ENCODE data around the gene FLNB.

FLNB gene

DNA sequence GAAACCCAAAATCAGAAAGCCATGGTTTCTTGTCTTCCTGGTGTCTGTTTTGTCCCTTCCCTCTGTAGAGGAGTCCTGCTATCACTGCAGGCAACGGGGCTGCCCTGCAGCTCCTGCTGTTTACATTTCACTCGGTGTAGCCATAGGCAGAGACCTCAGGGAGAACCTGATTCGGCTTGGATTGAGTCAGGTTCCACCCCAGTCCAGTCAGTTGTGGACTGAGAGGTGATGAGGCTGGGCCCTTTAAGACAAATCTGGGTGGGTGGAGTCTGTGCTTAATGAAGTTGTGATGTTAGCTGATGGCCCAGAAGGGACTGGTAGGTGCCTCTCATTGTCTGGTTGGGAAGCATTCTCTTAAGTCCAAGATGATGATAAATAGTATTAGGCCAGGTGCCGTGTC, 35.7 kb downstream of the FLNB start:
- peak overlapping the region; percentile 86 for H3K27ac Mint-ChIP-seq
- H3K36me3 Mint-ChIP-seq (ENCODE audit: low read depth), result peaks cover 4% of the 10 kb centered on the region
- no peaks in the 10 kb centered on the region for H3K9me3 Mint-ChIP-seq
- no peak for DNase-seq
- H3K27me3 Mint-ChIP-seq (ENCODE audit: low read depth, poor library complexity), result peaks cover 3% of the 10 kb centered on the region
- peaks cover 79% of the 10 kb centered on the region for H3K4me1 Mint-ChIP-seq
- no peak for TF ChIP-seq CTCF (IDR thresholded peaks at IDR 0.05)
- no peak overlapping the region for H3K4me3 Mint-ChIP-seq

DNA sequence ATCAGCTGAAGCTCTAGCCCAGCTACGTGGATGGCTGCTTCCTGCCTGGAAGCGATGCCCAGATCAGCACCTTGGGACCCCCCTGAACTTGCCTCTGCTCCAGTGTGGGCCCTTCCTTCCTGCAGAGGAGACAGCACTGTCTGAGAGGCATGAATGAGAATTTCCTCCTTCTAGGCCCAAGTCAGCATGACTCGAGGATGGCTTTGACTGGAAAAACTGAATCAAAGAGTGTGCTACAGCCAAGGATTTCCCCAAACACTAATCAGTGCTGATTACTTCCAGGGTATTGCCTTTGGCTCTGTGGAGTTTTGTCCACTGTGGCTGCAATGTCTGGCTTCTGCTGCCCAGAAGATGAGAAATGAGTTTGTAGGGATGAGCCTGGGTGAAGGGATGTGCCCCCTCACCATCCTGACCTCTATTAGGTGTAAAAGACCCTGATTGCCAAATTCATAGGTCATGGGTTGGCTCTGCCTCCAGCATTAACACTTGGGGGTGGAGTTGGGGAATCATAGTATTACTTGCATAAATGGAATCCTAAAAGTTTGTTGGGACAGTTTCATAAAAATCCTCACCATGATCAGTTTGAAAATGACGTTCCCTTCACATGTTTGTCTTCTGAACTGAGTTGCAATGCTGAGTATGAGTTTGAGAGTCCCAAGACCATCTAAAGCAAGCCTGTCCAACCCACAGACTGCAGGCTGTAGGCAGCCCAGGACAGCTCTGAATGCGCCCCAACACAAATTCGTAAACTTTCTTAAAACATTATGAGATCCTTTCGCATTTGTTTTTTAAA, 36.7 kb downstream of the FLNB start:
- no peak overlapping the region for H3K4me3 Mint-ChIP-seq
- DNase-seq, result no peak
- H3K4me1 Mint-ChIP-seq, result peaks cover 79% of the 10 kb centered on the region
- no peak for TF ChIP-seq CTCF (IDR thresholded peaks at IDR 0.05)
- peak overlapping the region; percentile 93 for H3K27ac Mint-ChIP-seq
- peaks cover 3% of the 10 kb centered on the region for H3K27me3 Mint-ChIP-seq (ENCODE audit: low read depth, poor library complexity)
- no peaks in the 10 kb centered on the region for H3K9me3 Mint-ChIP-seq
- peaks cover 4% of the 10 kb centered on the region for H3K36me3 Mint-ChIP-seq (ENCODE audit: low read depth)

DNA sequence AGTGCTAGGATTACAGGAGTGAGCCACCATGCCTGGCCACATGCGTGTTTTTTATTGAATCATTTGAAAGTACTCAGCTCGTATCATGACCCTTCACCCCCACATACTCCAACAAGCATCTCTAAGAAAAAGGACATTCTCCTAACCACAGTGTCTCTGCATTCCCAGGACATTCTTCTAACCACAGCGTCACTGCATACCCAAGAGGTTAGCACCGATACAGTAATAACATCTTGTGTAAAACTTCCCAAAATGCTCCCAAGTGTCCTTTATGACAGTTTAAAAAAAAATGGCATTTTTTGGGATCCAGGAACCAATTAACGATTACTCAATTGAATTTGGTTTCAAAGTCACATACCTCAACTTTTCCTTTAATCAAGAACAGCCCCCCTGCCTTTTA, 39.6 kb downstream of the FLNB start:
- DNase-seq, result no peak
- Mint-ChIP-seq H3K4me3 (no peak overlapping the region), H3K9me3 (no peaks in the 10 kb centered on the region), H3K36me3 (ENCODE audit: low read depth) (peaks cover 4% of the 10 kb centered on the region), H3K27me3 (ENCODE audit: low read depth, poor library complexity) (peaks cover 3% of the 10 kb centered on the region), H3K27ac (peak overlapping the region; percentile 84), H3K4me1 (peaks cover 76% of the 10 kb centered on the region)
- no peak for TF ChIP-seq CTCF (IDR thresholded peaks at IDR 0.05)

DNA sequence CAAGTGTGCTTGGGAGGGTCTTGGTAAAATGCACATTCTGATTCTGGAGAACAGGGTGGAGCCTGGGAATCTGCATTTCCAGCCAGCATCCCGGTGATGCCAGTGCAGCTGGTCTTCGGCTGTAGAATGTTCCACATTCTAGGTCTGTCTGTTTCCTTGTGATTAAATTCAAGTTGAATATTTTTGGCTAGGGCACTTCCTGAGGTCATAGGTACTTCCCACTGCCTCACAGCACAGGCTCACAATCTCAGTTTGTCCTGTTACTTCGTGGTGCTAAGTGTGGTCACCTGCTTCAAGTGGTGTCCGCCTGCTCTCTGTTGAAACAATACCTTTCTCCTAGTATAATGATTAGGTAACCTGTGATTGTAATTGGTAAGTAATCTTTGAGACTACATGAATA, 40.1 kb downstream of the FLNB start:
- Mint-ChIP-seq H3K4me3 (no peak overlapping the region), H3K4me1 (peaks cover 73% of the 10 kb centered on the region), H3K9me3 (no peaks in the 10 kb centered on the region), H3K36me3 (ENCODE audit: low read depth) (peaks cover 4% of the 10 kb centered on the region), H3K27ac (peak overlapping the region; percentile 57), H3K27me3 (ENCODE audit: low read depth, poor library complexity) (peaks cover 3% of the 10 kb centered on the region)
- TF ChIP-seq CTCF (IDR thresholded peaks at IDR 0.05), result no peak
- no peak for DNase-seq

DNA sequence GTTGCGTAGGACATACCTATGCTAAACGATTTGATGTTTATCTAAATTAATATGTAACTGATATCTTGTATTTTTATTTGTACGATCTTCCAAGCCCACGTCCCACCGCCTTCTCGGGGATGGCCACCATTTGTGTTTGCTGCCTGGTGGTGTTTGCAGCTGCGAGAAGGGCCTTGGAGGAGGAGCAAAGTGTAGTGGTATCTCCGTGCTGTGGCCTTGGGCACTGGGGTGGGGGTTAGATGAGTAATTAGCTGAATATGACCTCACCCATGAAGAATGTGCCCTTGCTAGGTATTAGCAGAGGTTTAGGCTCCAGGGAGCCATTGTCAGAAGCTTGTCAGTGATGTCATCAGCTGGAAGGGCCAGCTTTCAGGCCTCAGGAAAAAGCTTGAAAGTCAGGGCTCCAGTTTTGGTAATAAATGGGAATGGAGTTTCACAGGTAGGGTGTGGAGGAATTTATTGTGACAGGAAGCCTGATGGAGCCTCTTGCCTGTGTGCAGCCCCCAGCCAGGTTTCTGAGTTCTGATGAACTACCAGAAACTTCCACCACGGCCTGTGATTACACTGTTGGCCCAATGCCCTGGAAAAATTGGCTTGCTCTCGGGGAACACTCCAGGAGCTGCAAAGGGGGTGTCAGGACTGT, 41.0 kb downstream of the FLNB start:
- peak; percentile 49 for DNase-seq
- Mint-ChIP-seq H3K36me3 (ENCODE audit: low read depth) (peaks cover 10% of the 10 kb centered on the region), H3K4me3 (no peak overlapping the region), H3K27ac (peak overlapping the region; percentile 99), H3K27me3 (ENCODE audit: low read depth, poor library complexity) (peaks cover 3% of the 10 kb centered on the region), H3K9me3 (peaks cover 1% of the 10 kb centered on the region), H3K4me1 (peaks cover 71% of the 10 kb centered on the region)
- no peak for TF ChIP-seq CTCF (IDR thresholded peaks at IDR 0.05)
